ENCODE data around the gene OR6A2. TPM values are rescaled to one million over a fixed set of nuclear protein-coding genes. Genes with fewer than 3 reads are reported as not detected.

The OR6A2 gene
- total RNA-seq, 1 donor from 2014 or later: not detected

DNA sequence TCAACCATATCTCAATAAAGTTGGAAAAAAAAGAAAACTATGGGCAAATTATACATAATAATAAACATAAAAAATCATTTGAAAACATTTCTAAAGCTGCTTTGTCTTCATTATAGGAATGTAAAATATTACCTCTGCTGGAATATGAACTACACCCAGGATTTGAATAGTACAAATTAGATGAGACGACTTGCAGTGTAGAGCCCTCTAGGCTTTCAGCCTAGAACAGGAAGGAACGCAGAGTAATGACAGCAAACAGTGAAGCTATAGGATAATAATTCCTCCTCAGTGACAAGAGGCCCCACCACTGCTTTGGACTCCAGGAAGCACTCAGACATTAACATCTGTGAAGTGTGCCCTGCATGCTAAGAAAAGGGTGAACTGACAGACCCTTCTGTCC, 8.9 kb downstream of the OR6A2 start:
- intact Hi-C loops (cut with micrococcal nuclease): no loop called here
- Histone ChIP-seq H3K27me3 (ENCODE audit: low read depth) (no peaks in the 10 kb centered on the region), H3K9me3 (replicated peaks) (no peaks in the 10 kb centered on the region), H3K4me1 (no peaks in the 10 kb centered on the region), H3K36me3 (no peaks in the 10 kb centered on the region), H3K27ac (replicated peaks) (no peak overlapping the region), H3K4me3 (no peak overlapping the region)
- no peak for DNase-seq
- TF ChIP-seq, protein P1, sequence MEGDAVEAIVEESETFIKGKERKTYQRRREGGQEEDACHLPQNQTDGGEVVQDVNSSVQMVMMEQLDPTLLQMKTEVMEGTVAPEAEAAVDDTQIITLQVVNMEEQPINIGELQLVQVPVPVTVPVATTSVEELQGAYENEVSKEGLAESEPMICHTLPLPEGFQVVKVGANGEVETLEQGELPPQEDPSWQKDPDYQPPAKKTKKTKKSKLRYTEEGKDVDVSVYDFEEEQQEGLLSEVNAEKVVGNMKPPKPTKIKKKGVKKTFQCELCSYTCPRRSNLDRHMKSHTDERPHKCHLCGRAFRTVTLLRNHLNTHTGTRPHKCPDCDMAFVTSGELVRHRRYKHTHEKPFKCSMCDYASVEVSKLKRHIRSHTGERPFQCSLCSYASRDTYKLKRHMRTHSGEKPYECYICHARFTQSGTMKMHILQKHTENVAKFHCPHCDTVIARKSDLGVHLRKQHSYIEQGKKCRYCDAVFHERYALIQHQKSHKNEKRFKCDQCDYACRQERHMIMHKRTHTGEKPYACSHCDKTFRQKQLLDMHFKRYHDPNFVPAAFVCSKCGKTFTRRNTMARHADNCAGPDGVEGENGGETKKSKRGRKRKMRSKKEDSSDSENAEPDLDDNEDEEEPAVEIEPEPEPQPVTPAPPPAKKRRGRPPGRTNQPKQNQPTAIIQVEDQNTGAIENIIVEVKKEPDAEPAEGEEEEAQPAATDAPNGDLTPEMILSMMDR (IDR thresholded peaks at IDR 0.05; ENCODE audit: borderline replicate concordance): no peak

DNA sequence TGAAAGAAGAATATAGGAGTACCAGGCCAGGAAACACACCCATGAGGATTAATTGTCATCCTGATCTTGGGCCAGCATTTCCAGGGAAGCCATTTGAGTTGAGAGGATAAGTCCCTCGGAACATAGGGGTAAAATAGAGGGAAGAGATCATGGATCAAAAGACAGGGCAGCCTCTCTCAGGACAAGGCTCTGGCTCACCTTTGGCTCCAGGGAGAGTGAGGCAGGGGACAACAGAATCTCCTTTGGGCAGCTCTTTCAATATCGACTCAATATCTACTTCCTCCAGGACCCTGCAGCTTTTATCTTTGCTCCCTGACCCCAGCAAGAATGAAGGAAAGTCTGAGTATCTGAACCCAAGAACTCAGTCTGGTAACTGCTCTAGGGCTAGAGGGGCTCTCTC, 16.8 kb downstream of the OR6A2 start, which contains the start of gene OR2AG1:
Gene OR2AG1, plus strand, starts transcription at position 301 of the 400 bp plus-strand sequence. CDS start 2,018 bp downstream, outside the sequence.
- Histone ChIP-seq H3K27me3 (ENCODE audit: low read depth) (peaks cover 12% of the 10 kb centered on the region), H3K9me3 (replicated peaks) (no peaks in the 10 kb centered on the region), H3K36me3 (no peaks in the 10 kb centered on the region), H3K4me3 (no peak within 1 kb of the TSS), H3K4me1 (no peaks in the 10 kb centered on the region), H3K27ac (replicated peaks) (no peak within 1 kb of the TSS)
- TF ChIP-seq, protein P1 (IDR thresholded peaks at IDR 0.05; ENCODE audit: borderline replicate concordance): no peak
- no peak for DNase-seq
- intact Hi-C loops (cut with micrococcal nuclease): no loop called here

DNA sequence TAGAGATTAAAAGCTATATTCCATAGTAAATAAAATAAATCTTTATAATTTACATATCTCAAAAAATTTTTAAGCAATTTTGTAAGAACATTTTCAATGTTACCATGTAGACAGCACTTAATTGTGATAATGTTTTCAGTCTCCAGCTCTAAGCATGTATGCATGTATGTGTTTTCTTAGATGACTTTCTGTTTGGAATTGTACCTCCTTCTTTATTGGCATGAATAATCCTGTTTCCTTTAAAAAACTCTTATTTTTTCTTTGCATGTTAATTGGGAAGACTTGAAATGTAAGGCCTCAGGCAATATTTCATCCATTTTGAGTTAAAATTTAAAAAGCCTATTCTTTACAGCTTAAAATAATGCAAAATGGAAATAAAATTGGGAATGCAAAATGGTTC, 18.7 kb downstream of the OR6A2 start:
- no peak for DNase-seq
- no peak overlapping the region for H3K27ac ChIP-seq (replicated peaks)
- H3K4me3 ChIP-seq: no peak overlapping the region
- no peaks in the 10 kb centered on the region for H3K4me1 ChIP-seq
- intact Hi-C loops (cut with micrococcal nuclease): no loop called here
- TF ChIP-seq, protein P1 (IDR thresholded peaks at IDR 0.05; ENCODE audit: borderline replicate concordance): no peak
- peaks cover 12% of the 10 kb centered on the region for H3K27me3 ChIP-seq (ENCODE audit: low read depth)
- H3K36me3 ChIP-seq: no peaks in the 10 kb centered on the region
- H3K9me3 ChIP-seq (replicated peaks): no peaks in the 10 kb centered on the region

DNA sequence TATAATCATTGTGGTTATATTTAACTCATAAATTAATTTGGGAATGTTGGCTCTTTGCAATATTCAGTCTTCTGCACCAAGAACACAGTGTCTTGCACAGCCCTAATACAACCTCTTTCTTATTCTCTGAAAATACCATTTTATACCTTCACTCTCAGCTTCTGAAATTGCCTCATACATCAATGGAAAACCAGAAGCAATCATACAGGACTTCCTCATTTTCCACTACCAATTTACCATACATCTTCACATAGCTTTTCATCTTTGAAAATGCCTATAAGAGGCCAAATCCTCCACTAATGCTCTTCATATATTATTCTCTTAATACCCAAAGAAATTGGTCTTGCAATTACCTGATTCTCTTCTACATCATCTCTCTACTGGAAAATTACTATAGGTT, 21.0 kb downstream of the OR6A2 start:
- intact Hi-C loops (cut with micrococcal nuclease): no loop called here
- DNase-seq: no peak
- no peaks in the 10 kb centered on the region for H3K36me3 ChIP-seq
- H3K4me3 ChIP-seq: no peak overlapping the region
- no peak overlapping the region for H3K27ac ChIP-seq (replicated peaks)
- TF ChIP-seq, protein P1 (IDR thresholded peaks at IDR 0.05; ENCODE audit: borderline replicate concordance): no peak
- H3K27me3 ChIP-seq (ENCODE audit: low read depth): peaks cover 7% of the 10 kb centered on the region
- no peaks in the 10 kb centered on the region for H3K9me3 ChIP-seq (replicated peaks)
- no peaks in the 10 kb centered on the region for H3K4me1 ChIP-seq

DNA sequence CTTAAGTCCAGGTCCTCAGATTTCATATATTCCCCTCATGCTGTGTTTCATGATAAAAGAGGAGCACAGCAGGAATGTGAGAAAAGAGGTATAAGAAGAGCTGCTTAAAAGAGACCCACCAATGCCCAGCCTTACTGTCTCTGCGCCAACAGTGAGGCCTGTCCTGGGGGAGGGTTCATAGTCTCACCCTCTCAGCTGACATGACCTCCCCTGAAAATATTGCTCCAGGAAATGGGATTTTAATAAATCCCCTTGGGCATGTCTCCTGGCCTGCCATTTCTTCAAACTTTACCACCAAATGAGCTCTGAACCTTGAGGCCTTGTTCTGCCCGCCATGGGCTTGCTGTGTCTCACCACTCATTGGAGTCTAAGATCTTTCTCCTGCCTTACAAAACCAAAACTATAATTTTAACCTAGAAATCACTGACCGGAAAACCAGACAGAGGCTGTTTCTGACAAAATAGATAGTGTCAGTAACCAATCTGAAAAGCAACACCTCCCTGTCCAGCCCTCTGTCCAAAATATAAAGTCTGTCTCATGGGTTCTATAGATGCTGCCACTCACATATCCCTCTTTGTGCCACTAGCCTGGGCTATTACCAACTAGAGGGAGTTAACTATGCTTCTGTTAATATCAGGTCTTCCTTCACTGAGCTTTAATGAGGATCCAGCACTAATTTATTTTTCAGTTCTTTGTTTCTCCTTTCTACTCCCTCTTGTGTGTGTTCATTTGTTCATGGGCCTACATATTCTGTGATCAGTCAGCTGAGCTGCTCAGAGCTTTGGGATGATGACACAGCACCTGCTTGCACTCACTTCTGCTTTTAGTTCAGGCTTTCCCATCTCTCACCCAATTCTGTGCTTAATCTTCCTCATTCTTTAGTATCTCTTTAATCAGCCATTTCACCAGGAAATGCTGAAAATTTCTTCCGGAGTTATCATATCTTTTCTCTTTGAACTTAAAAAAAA, 27.3 kb downstream of the OR6A2 start, which contains the start of gene OR2AG2:
Gene OR2AG2, minus strand, starts transcription at position 51 of the 968 bp plus-strand sequence. CDS start 3,019 bp downstream, outside the sequence.
- no peak for DNase-seq
- TF ChIP-seq, protein P1 (IDR thresholded peaks at IDR 0.05; ENCODE audit: borderline replicate concordance): no peak
- Histone ChIP-seq H3K4me3 (no peak within 1 kb of the TSS), H3K27ac (replicated peaks) (no peak within 1 kb of the TSS), H3K9me3 (replicated peaks) (no peaks in the 10 kb centered on the region), H3K36me3 (no peaks in the 10 kb centered on the region), H3K27me3 (ENCODE audit: low read depth) (no peaks in the 10 kb centered on the region), H3K4me1 (no peaks in the 10 kb centered on the region)
- intact Hi-C loops (cut with micrococcal nuclease): no loop called here

Data from left ventricle myocardium inferior (tissue), 1 donor.